ENCODE results near the gene PRR33. TPM values are rescaled to one million over a fixed set of nuclear protein-coding genes. Genes with fewer than 3 reads are reported as not detected.

Gene PRR33
- total and polyA plus RNA-seq, 2 donors (not counting 3 experiments of a cell fraction or from before 2014, with no cell fraction given), result not detected

GRCh38 chr11:1892116-1892515 is 421 bp upstream of the PRR33 start:
- POLR2A ChIA-PET, result no interaction called here
- intact Hi-C loops (cut with micrococcal nuclease), result no loop called here

DNA sequence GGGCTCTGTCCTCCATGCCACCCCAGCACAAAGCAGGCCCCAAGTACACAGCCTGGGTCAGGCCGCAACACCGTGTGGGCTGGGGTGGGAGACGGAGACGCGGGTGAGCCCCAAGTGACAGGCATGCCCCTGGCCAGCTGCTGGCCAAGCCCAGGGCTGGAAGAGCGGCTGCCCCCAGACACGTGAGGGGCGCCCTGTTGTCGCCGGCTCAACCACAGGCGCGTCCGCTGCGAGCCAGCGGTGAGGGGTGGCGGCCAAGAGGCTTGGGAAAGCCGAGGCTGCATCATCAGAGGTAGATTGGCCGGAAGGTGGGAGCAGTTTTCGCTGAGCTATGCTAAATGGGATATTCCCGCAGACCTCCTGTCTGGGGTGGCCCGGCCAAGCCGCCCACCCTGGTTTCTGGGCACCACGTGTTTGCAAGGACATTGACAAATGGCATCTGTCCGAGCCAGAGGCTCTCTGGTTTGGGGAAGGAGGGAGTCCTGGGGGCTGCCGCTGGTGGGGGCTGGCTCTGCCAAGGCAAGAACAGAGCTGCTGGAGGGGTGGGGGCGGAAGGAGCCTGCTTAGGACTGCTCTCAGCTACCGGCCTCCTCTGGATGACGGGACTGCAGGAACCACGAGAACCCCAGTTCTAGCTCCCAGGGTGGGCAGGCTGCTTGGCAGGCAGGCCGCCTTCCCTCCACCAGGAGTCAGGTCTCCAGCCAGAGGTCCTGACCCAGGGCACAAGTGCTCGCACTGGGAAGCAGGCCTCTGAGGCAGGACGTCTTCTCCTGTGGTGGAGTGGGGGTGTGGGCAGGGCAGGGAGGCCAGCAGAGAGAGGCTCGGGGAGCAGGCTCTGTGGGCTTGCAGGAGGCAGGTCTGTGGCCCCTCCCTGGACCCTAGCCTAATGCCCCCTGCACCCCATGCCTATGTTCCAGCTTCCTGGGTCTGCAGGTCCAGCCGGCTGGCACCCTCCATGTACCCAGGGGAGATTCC is 552 bp downstream of the PRR33 start:
- no peak overlapping the region for H3K27ac ChIP-seq (ENCODE audit: insufficient read depth, low read depth, low read length)
- H3K4me1 ChIP-seq (ENCODE audit: control insufficient read depth, extremely low read depth, insufficient read depth, low read length), result no peaks in the 10 kb centered on the region
- dilution Hi-C loops (cut with MboI; ENCODE audit: extremely low pct_ligation_motif_present, low sequenced_read_pairs), result no loop called here
- FAIRE-seq (no peak), DNase-seq (ENCODE audit: low read depth, low spot score) (no peak)
- ChIA-PET CTCF (interaction anchor here (1.0 to 2.2 kb wide), 3 partner anchors 9 to 239 kb away, joined by 3 to 15 read pairs (median 4); no protein-coding TSS in a partner anchor), POLR2A (no interaction called here)
- H2AFZ ChIP-seq (ENCODE audit: low read depth, low read length), result no peak overlapping the region
- no TSS peak for BruUV-seq (replicated peaks)
- H3K36me3 ChIP-seq (ENCODE audit: control insufficient read depth in 2 of 2, extremely low read depth in 1 of 2, insufficient read depth in 2 of 2, low read length in 2 of 2), result no peaks in the 10 kb centered on the region
- H3K4me2 ChIP-seq (ENCODE audit: insufficient read depth, low read length), result no peak overlapping the region
- intact Hi-C loops (cut with micrococcal nuclease), result no loop called here
- no peaks in the 10 kb centered on the region for H3K9me1 ChIP-seq (replicated peaks; ENCODE audit: control insufficient read depth, extremely low read depth, insufficient read depth, low read length)
- H3K9me3 ChIP-seq (replicated peaks; ENCODE audit: control insufficient read depth, insufficient read depth, low read length), result no peaks in the 10 kb centered on the region
- no peak overlapping the region for H3K4me3 ChIP-seq (replicated peaks in 1 of 3; ENCODE audit: insufficient read depth in 1 of 3, low read depth in 1 of 3, low read length in 3 of 3)
- no peak for TF ChIP-seq GATA2 (IDR thresholded peaks at IDR 0.05; ENCODE audit: insufficient read depth, insufficient read length, low read depth, low read length)
- TF ChIP-seq EZH2 (IDR thresholded peaks at IDR 0.05; ENCODE audit: borderline replicate concordance, low read depth, low read length, severe bottlenecking), result no peak
- no peak for TF ChIP-seq JUN (IDR thresholded peaks at IDR 0.05; ENCODE audit: borderline replicate concordance, insufficient read depth, insufficient read length, low read depth)
- no peak for TF ChIP-seq FOS (IDR thresholded peaks at IDR 0.05; ENCODE audit: borderline replicate concordance, insufficient read depth, low read length)
- no peak for TF ChIP-seq CTCF (IDR thresholded peaks at IDR 0.05; ENCODE audit: extremely low read depth in 1 of 2, insufficient read depth in 1 of 2, low read depth in 1 of 2, low read length in 2 of 2)
- no peak for TF ChIP-seq POLR2AphosphoS5 (IDR thresholded peaks at IDR 0.05; ENCODE audit: insufficient read depth, low read depth, low read length)
- TF ChIP-seq MYC (IDR thresholded peaks at IDR 0.05; ENCODE audit: low read depth, low read length), result no peak
- TF ChIP-seq MAX (IDR thresholded peaks at IDR 0.05; ENCODE audit: insufficient read depth, insufficient read length), result no peak
- TF ChIP-seq POLR2A (IDR thresholded peaks at IDR 0.05; ENCODE audit: low read depth, low read length), result no peak
- H3K27me3 ChIP-seq (ENCODE audit: control insufficient read depth in 2 of 2, insufficient read depth in 2 of 2, low read length in 2 of 2), result peaks cover 2 to 3% of the 10 kb centered on the region in 2 experiments
- H3K79me2 ChIP-seq (ENCODE audit: control insufficient read depth, insufficient read depth, low read length), result no peaks in the 10 kb centered on the region
- no peak overlapping the region for H3K9ac ChIP-seq (replicated peaks; ENCODE audit: extremely low read depth, insufficient read depth, low read length)
- H4K20me1 ChIP-seq (replicated peaks; ENCODE audit: control insufficient read depth, extremely low read depth, insufficient read depth, low read length), result no peaks in the 10 kb centered on the region

More at GRCh38 chr11:1892116-1892515, 421 bp upstream of the PRR33 start:
- Histone ChIP-seq H3K36me3 (ENCODE audit: control insufficient read depth in 2 of 2, extremely low read depth in 1 of 2, insufficient read depth in 2 of 2, low read length in 2 of 2) (no peaks in the 10 kb centered on the region), H3K27ac (ENCODE audit: insufficient read depth, low read depth, low read length) (no peak overlapping the region), H3K9me1 (replicated peaks; ENCODE audit: control insufficient read depth, extremely low read depth, insufficient read depth, low read length) (no peaks in the 10 kb centered on the region), H3K4me1 (ENCODE audit: control insufficient read depth, extremely low read depth, insufficient read depth, low read length) (no peaks in the 10 kb centered on the region), H3K4me2 (ENCODE audit: insufficient read depth, low read length) (no peak overlapping the region), H3K79me2 (ENCODE audit: control insufficient read depth, insufficient read depth, low read length) (no peaks in the 10 kb centered on the region), H3K9ac (replicated peaks; ENCODE audit: extremely low read depth, insufficient read depth, low read length) (no peak overlapping the region), H3K27me3 (ENCODE audit: control insufficient read depth in 2 of 2, insufficient read depth in 2 of 2, low read length in 2 of 2) (peaks cover 5 to 12% of the 10 kb centered on the region in 2 experiments), H4K20me1 (replicated peaks; ENCODE audit: control insufficient read depth, extremely low read depth, insufficient read depth, low read length) (no peaks in the 10 kb centered on the region), H3K9me3 (replicated peaks; ENCODE audit: control insufficient read depth, insufficient read depth, low read length) (no peaks in the 10 kb centered on the region), H3K4me3 (replicated peaks in 1 of 3; ENCODE audit: insufficient read depth in 1 of 3, low read depth in 1 of 3, low read length in 3 of 3) (no peak overlapping the region), H2AFZ (ENCODE audit: low read depth, low read length) (no peak overlapping the region)
- DNase-seq (ENCODE audit: low read depth, low spot score), result no peak
- dilution Hi-C loops (cut with MboI; ENCODE audit: extremely low pct_ligation_motif_present, low sequenced_read_pairs), result no loop called here
- BruUV-seq (replicated peaks), result no TSS peak
- FAIRE-seq, result no peak
- no peak for TF ChIP-seq MYC (IDR thresholded peaks at IDR 0.05; ENCODE audit: low read depth, low read length)
- CTCF ChIA-PET, result interaction anchor here (0.6 to 2.2 kb wide), 5 partner anchors 10 to 255 kb away, joined by 3 to 15 read pairs (median 4); no protein-coding TSS in a partner anchor
